GM12892 (cell line): ENCODE measurements around the gene KCNAB1.

ENCODE experiments used
- POLR2A ChIP-seq: IDR thresholded peaks from 2 replicates; pipeline ENCODE4 v1.6.1; 2011; ENCODE audit warnings: low read depth, low read length, control low read depth
- POLR2AphosphoS5 ChIP-seq: IDR thresholded peaks from 2 replicates; pipeline ENCODE4 v1.6.1; 2011; ENCODE audit warnings: low read depth, low read length, control low read depth

DNA sequence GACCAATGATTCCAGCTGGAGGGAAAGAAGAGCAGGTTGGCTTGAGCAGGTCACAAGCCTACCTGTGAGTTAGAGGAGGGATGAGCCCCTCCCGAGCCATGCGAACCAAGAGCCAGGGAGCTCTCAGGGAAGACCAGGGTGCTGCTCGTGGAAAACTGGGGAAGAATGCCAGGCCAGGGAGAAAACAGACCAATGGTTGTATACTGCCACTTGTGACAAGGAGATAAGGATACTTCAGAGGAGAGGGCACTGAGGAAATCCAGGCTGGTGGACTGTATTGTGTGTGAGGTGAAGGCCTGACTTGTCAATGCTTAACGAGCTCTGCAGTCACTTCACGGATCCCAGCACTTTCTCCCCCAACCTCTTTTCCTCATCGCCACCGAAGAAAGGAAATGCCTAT, 256.9 kb downstream of the KCNAB1 start:
- TF ChIP-seq POLR2A (no peak), POLR2AphosphoS5 (no peak)
